ENCODE measurements around the gene CFAP97D2.

GRCh38 chr13:114142640-114143490, 36.2 kb upstream of the CFAP97D2 start:
- TF ChIP-seq CTCF (optimal IDR thresholded peaks at IDR 0.05 in 1 of 3, IDR thresholded peaks at IDR 0.05 in 1 of 3, conservative IDR thresholded peaks at IDR 0.05 in 1 of 3; ENCODE audit: extremely low read depth in 1 of 3, insufficient read depth in 2 of 3, low read length in 3 of 3) (no peak), EZH2 (IDR thresholded peaks at IDR 0.05; ENCODE audit: low read length) (no peak)

All from keratinocyte (primary cell).